Activated naive CD8-positive, alpha-beta T cell treated with anti-CD3 and anti-CD28 coated beads for 36 hours (primary cell): Measurements from ENCODE around the gene TBC1D22A. TPM values are rescaled to one million over a fixed set of nuclear protein-coding genes. Genes with fewer than 3 reads are reported as not detected.
A peak's percentile ranks its signal among the peaks of the same experiment; 100 is the strongest.

Experiments
- DNase-seq: peaks from one replicate; pipeline ENCODE4 v3.0.0; 2021
- H3K27ac Mint-ChIP-seq: one replicate; pipeline ENCODE4 v1.8.0; 2022; ENCODE audit warnings: mild to moderate bottlenecking, moderate library complexity, mixed read lengths
- H3K27me3 Mint-ChIP-seq: one replicate; pipeline ENCODE4 v1.8.0; 2022; ENCODE audit warnings: mild to moderate bottlenecking, mixed read lengths
- H3K36me3 Mint-ChIP-seq: one replicate; pipeline ENCODE4 v1.8.0; 2021; ENCODE audit warnings: mild to moderate bottlenecking, mixed read lengths
- H3K4me1 Mint-ChIP-seq: one replicate; pipeline ENCODE4 v1.8.0; 2021; ENCODE audit warnings: mixed read lengths
- H3K4me3 Mint-ChIP-seq: one replicate; pipeline ENCODE4 v1.8.0; 2022; ENCODE audit warnings: mild to moderate bottlenecking, moderate library complexity, mixed read lengths
- H3K9me3 Mint-ChIP-seq: one replicate; pipeline ENCODE4 v1.8.0; 2022; ENCODE audit warnings: mixed read lengths
- total RNA-seq, 2 experiments: library from RNA; stranded (reverse); gene quantifications; one replicate each; pipeline ENCODE4 v1.2.3, GENCODE V29; 2021

Gene TBC1D22A
- total RNA-seq, 2 experiments from 2014 or later = 42.1 to 42.4 TPM

GRCh38 chr22:46829117-46829891 lies 66.9 kb downstream of the TBC1D22A start:
- no peaks in the 10 kb centered on the region for H3K27me3 Mint-ChIP-seq
- H3K36me3 Mint-ChIP-seq = peaks cover 45% of the 10 kb centered on the region
- H3K4me3 Mint-ChIP-seq = no peak overlapping the region
- H3K4me1 Mint-ChIP-seq = peaks cover 23% of the 10 kb centered on the region
- DNase-seq = no peak
- peaks cover 6% of the 10 kb centered on the region for H3K9me3 Mint-ChIP-seq
- H3K27ac Mint-ChIP-seq = no peak overlapping the region

DNA sequence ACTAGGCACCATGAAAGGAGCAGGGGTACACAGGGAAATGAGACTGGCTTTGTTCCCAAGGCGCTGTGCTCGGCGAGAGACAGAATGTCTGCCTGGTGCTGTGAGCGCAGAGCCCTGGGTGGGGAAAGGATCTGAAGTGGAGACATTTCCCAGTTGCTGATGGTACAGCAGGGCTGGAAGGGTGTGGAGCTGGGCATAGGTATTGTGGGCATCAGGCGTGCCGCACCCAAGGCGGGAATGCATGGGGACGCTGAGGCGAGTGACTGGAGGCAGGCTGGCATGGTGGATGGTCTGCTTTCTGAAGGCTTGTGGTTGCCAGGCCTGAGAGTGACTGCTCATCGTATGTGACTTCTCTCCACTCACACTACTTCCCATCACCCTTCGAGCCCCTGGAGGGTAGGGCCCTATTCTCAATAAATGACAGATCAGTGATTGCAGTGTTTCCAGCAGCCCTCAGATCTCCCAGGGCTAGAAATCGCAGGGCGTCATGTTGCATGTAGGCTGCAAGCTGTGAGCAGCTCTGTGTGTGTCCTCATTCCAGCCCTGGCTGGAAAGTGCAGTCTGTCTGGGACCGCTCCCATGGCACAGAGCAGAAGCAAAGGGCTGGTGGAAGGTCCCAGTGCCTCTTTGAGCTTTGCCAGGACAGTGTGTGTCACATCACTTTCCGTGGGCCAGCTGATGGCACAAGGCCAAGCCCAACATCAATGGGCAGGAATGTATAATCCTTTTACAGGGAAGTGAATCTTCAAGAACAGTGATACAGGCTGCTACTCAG lies 67.7 kb downstream of the TBC1D22A start:
- Mint-ChIP-seq H3K4me3 (no peak overlapping the region), H3K36me3 (peaks cover 50% of the 10 kb centered on the region), H3K9me3 (peaks cover 12% of the 10 kb centered on the region), H3K27ac (no peak overlapping the region), H3K4me1 (peaks cover 19% of the 10 kb centered on the region), H3K27me3 (no peaks in the 10 kb centered on the region)
- DNase-seq = no peak

- Mint-ChIP-seq H3K27ac (no peak overlapping the region), H3K27me3 (no peaks in the 10 kb centered on the region), H3K4me1 (peaks cover 17% of the 10 kb centered on the region), H3K4me3 (no peak overlapping the region), H3K9me3 (peaks cover 17% of the 10 kb centered on the region), H3K36me3 (peaks cover 55% of the 10 kb centered on the region)
- no peak for DNase-seq
Observed at GRCh38 chr22:46830841-46831240, 68.4 kb downstream of the TBC1D22A start.

- Mint-ChIP-seq H3K4me1 (peaks cover 17% of the 10 kb centered on the region), H3K4me3 (no peak overlapping the region)
Observed at GRCh38 chr22:46833228-46833627, 70.8 kb downstream of the TBC1D22A start.

DNA sequence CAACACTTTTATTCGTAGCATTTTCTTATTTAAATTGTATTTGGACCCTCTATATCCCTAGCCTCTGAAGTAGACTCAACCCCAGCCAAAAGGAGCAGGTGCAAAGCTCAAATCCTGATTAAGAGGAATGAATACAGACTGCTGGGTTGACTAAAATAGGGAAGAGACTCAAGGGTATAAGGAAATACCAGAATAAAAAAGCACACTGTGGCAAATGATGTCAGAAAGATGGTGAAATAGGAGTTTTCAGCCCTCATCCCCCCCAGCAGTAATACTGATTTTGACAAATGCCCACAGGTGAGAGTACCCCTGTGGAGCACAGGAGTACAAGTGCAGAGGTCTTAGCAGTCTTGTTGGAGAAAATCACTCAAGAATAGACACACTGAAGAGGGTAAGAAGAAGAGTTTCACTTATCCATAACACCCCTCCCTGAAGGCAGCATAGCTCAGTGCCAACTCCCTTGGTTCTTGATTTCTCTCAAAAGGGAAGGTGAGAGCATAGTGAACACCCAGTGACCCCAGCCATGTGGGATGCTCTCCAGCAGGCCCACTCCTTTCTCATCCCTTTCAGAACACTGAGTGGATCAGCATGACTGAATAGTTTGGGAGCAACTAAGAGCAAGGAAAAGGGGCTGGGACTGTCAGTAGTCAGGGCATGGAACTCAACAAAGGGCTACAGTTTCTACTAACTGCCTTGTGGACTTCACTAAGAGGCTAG lies 71.7 kb downstream of the TBC1D22A start:
- no peak overlapping the region for H3K4me3 Mint-ChIP-seq
- no peak overlapping the region for H3K27ac Mint-ChIP-seq
- DNase-seq = no peak
- H3K36me3 Mint-ChIP-seq = peaks cover 52% of the 10 kb centered on the region
- H3K27me3 Mint-ChIP-seq = no peaks in the 10 kb centered on the region
- peaks cover 10% of the 10 kb centered on the region for H3K4me1 Mint-ChIP-seq
- peaks cover 23% of the 10 kb centered on the region for H3K9me3 Mint-ChIP-seq

More at GRCh38 chr22:46833228-46833627, 70.8 kb downstream of the TBC1D22A start:
- no peak for DNase-seq
- Mint-ChIP-seq H3K27me3 (no peaks in the 10 kb centered on the region), H3K27ac (no peak overlapping the region), H3K36me3 (peaks cover 57% of the 10 kb centered on the region), H3K9me3 (peaks cover 23% of the 10 kb centered on the region)

DNA sequence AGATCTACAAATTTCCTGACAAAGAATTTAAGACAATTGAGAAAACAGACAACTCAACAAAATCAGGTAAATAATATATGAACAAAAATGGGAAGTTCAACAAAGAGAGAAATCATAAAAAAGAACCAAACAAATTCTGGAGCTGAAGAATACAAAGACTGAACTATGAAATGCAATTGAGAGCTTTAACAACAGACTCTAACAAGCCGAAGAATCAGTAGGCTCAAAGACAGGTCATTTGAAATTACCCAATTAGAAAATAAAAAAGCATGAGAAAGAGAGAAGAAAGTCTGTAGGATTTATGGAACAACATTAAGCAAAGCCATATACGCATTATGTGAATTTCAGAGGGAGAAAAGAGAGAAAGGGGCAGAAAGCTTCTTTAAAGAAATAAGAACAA lies 72.8 kb downstream of the TBC1D22A start:
- no peak for DNase-seq
- peaks cover 50% of the 10 kb centered on the region for H3K36me3 Mint-ChIP-seq
- peaks cover 23% of the 10 kb centered on the region for H3K9me3 Mint-ChIP-seq
- no peaks in the 10 kb centered on the region for H3K27me3 Mint-ChIP-seq
- peaks cover 4% of the 10 kb centered on the region for H3K4me1 Mint-ChIP-seq
- no peak overlapping the region for H3K4me3 Mint-ChIP-seq
- H3K27ac Mint-ChIP-seq = no peak overlapping the region

DNA sequence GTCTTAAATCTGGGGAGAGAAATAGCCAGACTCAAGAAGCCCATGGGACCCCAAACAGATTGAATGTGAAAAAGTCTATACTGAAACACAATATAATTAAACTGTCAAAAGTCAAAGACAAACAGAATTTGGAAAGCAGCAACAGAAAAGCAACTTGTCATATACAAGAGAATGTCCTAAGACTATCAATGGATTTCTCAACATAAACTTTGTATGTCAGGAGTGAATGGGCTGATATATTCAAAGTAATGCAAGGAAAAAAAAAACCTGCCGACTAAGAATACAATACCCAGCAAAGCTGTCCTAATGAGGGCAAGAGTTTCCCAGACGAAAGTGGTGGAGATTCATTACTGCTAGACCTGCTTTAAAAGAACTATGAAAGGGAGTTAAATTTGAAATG lies 73.2 kb downstream of the TBC1D22A start:
- H3K27ac Mint-ChIP-seq = no peak overlapping the region
- H3K27me3 Mint-ChIP-seq = no peaks in the 10 kb centered on the region
- no peak overlapping the region for H3K4me3 Mint-ChIP-seq
- peaks cover 3% of the 10 kb centered on the region for H3K4me1 Mint-ChIP-seq
- peaks cover 23% of the 10 kb centered on the region for H3K9me3 Mint-ChIP-seq
- peaks cover 49% of the 10 kb centered on the region for H3K36me3 Mint-ChIP-seq
- no peak for DNase-seq

DNA sequence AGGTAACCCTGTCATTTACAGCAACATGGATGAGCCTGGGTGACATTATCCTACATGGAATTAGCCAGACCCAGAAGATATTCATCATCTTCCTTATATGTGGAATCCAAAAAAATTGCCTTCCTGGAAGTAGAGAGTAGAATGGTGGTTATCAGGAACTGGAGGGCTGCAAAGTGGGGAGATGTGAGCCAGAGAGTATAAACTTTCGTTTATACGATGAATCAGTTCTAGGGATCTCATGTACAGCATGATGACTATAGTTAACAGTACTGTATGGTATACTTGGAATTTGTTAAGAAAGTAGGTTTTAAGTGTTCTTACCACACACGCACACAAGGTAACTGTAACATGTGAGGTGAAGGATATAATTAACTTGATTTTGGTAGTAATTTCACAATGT lies 79.1 kb downstream of the TBC1D22A start:
- Mint-ChIP-seq H3K27me3 (no peaks in the 10 kb centered on the region), H3K4me1 (peaks cover 22% of the 10 kb centered on the region), H3K4me3 (no peak overlapping the region), H3K27ac (no peak overlapping the region), H3K36me3 (peaks cover 10% of the 10 kb centered on the region), H3K9me3 (peaks cover 3% of the 10 kb centered on the region)
- no peak for DNase-seq

- no peak for DNase-seq
- Mint-ChIP-seq H3K4me1 (peaks cover 26% of the 10 kb centered on the region), H3K36me3 (peaks cover 6% of the 10 kb centered on the region), H3K27me3 (no peaks in the 10 kb centered on the region), H3K4me3 (no peak overlapping the region), H3K27ac (no peak overlapping the region), H3K9me3 (no peaks in the 10 kb centered on the region)
Observed at GRCh38 chr22:46842606-46843005, 80.2 kb downstream of the TBC1D22A start.

DNA sequence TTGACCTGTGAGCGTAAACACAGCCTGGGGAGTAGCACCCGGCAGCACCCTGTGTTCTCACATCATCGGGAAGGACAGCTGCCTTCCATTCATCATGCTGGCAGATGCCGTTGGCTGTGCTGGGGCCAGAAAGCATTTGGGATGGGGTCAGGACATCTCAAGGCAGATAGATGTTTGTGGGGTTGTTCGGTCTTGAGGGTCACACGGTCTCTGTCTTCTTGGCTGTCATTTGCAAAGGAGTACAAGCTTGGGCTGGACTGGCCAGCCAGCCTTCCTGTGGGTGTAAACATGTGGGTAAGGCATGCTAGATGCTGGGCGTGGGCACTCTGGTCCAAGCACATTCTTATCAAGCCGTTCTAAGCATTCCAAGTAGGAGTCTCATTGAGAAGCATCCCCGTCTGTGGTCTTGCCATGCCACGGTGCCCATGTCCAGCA lies 81.4 kb downstream of the TBC1D22A start:
- H3K4me3 Mint-ChIP-seq = no peak overlapping the region
- no peaks in the 10 kb centered on the region for H3K27me3 Mint-ChIP-seq
- no peak for DNase-seq
- no peak overlapping the region for H3K27ac Mint-ChIP-seq
- no peaks in the 10 kb centered on the region for H3K9me3 Mint-ChIP-seq
- peaks cover 26% of the 10 kb centered on the region for H3K4me1 Mint-ChIP-seq
- H3K36me3 Mint-ChIP-seq = peaks cover 8% of the 10 kb centered on the region

GRCh38 chr22:46844606-46845210 lies 82.3 kb downstream of the TBC1D22A start:
- no peak for DNase-seq
- no peaks in the 10 kb centered on the region for H3K9me3 Mint-ChIP-seq
- no peaks in the 10 kb centered on the region for H3K27me3 Mint-ChIP-seq
- peaks cover 11% of the 10 kb centered on the region for H3K36me3 Mint-ChIP-seq
- H3K4me1 Mint-ChIP-seq = peaks cover 27% of the 10 kb centered on the region
- no peak overlapping the region for H3K4me3 Mint-ChIP-seq
- no peak overlapping the region for H3K27ac Mint-ChIP-seq

- peaks cover 30% of the 10 kb centered on the region for H3K4me1 Mint-ChIP-seq
- no peaks in the 10 kb centered on the region for H3K27me3 Mint-ChIP-seq
- peaks cover 19% of the 10 kb centered on the region for H3K36me3 Mint-ChIP-seq
- no peak overlapping the region for H3K27ac Mint-ChIP-seq
- H3K4me3 Mint-ChIP-seq = no peak overlapping the region
- DNase-seq = no peak
- H3K9me3 Mint-ChIP-seq = no peaks in the 10 kb centered on the region
Observed at GRCh38 chr22:46845296-46846149, 83.1 kb downstream of the TBC1D22A start.

GRCh38 chr22:46846150-46846831 lies 83.8 kb downstream of the TBC1D22A start:
- DNase-seq = no peak
- Mint-ChIP-seq H3K27ac (peak overlapping the region; percentile 7), H3K27me3 (no peaks in the 10 kb centered on the region), H3K4me3 (no peak overlapping the region), H3K9me3 (no peaks in the 10 kb centered on the region), H3K36me3 (peaks cover 21% of the 10 kb centered on the region), H3K4me1 (peaks cover 32% of the 10 kb centered on the region)
